ENCODE measurements around the gene PRMT3.

- no peak for TF ChIP-seq CTCF (IDR thresholded peaks at IDR 0.05)
- no peak for TF ChIP-seq POLR2A (IDR thresholded peaks at IDR 0.05)
Observed at GRCh38 chr11:20450829-20451228, 63.3 kb downstream of the PRMT3 start.
